Osteocyte (in vitro differentiated cells): Measurements from ENCODE around the gene HASPIN. TPM values are rescaled to one million over a fixed set of nuclear protein-coding genes. Genes with fewer than 3 reads are reported as not detected.

Experiments
- DNase-seq: peaks from one replicate; pipeline ENCODE4 v3.0.0; 2021; ENCODE audit warnings: mixed read lengths; ENCODE audit not compliant: unreplicated experiment; ENCODE audit errors: extremely low spot score
- H3K27ac Mint-ChIP-seq: one replicate; pipeline ENCODE4 v1.8.0; 2021; ENCODE audit warnings: mild to moderate bottlenecking, mixed read lengths; ENCODE audit not compliant: unreplicated experiment
- H3K27me3 Mint-ChIP-seq: one replicate; pipeline ENCODE4 v1.8.0; 2021; ENCODE audit warnings: mixed read lengths; ENCODE audit not compliant: unreplicated experiment
- H3K36me3 Mint-ChIP-seq: one replicate; pipeline ENCODE4 v1.8.0; 2021; ENCODE audit warnings: mixed read lengths; ENCODE audit not compliant: unreplicated experiment
- H3K4me1 Mint-ChIP-seq: one replicate; pipeline ENCODE4 v1.8.0; 2021; ENCODE audit warnings: mixed read lengths; ENCODE audit not compliant: unreplicated experiment
- H3K4me3 Mint-ChIP-seq: one replicate; pipeline ENCODE4 v1.8.0; 2021; ENCODE audit warnings: mild to moderate bottlenecking, moderate library complexity, mixed read lengths; ENCODE audit not compliant: unreplicated experiment
- H3K9me3 Mint-ChIP-seq: one replicate; pipeline ENCODE4 v1.8.0; 2021; ENCODE audit warnings: mixed read lengths; ENCODE audit not compliant: unreplicated experiment
- CTCF ChIP-seq: fragments of 200-600 bp; sonication (generic); IDR thresholded peaks from 2 replicates; pipeline ENCODE4 v1.5.0; 2021; ENCODE audit warnings: antibody characterized with exemption, mild to moderate bottlenecking, moderate library complexity
- total RNA-seq: library from RNA; stranded (reverse); gene quantifications from 2 replicates; pipeline ENCODE4 v1.2.1, GENCODE V29; 2021

Gene HASPIN
- total RNA-seq, 1 donor from 2014 or later: 1.9 TPM

DNA sequence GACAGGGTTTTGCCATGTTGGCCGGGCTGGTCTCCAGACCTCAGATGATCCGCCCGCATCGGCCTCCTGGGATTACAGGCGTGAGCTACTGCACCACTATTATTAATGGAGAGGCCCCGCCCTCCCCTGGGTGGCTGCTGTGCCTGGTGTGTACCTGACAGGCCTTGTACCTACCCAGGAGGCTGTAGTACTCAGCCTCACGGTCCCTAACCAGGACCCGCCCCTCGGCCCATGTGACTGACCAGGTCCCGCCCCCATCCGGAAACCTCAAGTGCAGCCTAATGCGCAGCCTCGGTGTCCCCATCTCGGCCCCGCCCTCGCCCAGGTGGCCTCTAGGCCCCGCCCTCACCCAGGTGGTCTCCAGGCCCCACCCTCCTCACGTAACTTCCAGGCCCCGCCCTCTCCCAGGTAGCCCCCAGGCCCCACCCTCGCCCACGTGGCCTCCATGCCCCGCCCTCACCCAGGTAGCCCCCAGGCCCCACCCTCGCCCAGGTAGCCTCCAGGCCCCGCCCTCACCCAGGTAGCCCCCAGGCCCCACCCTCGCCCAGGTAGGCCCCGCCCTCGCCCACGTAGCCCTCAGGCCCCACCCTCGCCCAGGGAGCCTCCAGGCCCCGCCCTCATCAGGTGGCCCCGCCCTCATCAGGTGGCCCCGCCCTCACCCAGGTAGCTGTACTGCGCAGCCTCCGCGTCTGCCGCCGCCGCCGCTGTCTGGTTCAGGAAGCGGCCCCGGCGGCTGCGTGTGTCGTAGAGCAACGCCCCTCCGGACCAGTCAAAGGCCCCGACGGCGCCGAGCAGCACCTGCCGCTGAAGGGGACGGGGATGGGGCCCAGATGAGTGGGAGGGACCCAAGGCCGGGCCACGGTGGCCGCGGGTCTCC is 31.0 kb downstream of the HASPIN start:
- Mint-ChIP-seq H3K27ac (no peak overlapping the region), H3K4me3 (no peak overlapping the region)
- TF ChIP-seq CTCF: no peak

DNA sequence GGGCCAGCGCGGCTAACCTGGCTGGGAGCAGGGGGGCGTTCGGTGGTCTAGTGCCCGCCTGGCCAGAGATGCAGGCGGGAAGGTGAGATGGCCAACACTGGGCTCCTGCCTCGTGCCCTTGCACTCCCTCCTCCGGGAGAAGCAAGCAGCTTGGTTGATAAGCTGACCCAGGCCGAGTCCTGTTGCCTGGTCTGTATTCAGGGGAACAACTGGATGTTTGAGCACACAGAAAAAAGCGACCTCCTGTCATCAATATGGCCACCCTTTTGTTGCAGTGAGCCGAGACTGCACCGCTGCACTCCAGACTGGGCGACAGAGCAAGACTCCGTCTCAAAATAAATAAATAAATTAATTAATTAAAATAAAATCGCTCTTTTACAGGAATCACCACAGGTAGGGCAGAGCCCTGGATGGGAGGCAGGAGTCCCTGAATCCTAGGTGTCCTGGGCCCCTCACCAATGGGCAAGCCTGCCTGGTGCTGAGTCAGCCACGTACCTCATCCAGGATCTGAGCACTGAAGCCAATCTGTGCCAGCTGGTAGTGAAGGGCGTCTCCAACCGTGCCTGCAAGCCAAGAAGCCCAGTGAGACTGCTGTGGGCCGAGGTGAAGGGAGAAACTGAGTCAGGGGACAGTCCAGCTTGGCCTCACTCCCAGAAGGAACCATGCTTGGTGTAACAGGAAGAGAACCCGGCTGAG is 31.8 kb downstream of the HASPIN start:
- Mint-ChIP-seq H3K27me3 (peaks cover 6% of the 10 kb centered on the region), H3K36me3 (no peaks in the 10 kb centered on the region), H3K4me3 (no peak overlapping the region), H3K4me1 (no peaks in the 10 kb centered on the region), H3K27ac (no peak overlapping the region), H3K9me3 (peaks cover 6% of the 10 kb centered on the region)
- DNase-seq: no peak
- no peak for TF ChIP-seq CTCF

More for the DNA sequence above, 31.0 kb downstream of the HASPIN start:
- H3K4me1 Mint-ChIP-seq: no peaks in the 10 kb centered on the region
- DNase-seq: no peak
- peaks cover 1% of the 10 kb centered on the region for H3K9me3 Mint-ChIP-seq
- no peaks in the 10 kb centered on the region for H3K36me3 Mint-ChIP-seq
- H3K27me3 Mint-ChIP-seq: peaks cover 8% of the 10 kb centered on the region

DNA sequence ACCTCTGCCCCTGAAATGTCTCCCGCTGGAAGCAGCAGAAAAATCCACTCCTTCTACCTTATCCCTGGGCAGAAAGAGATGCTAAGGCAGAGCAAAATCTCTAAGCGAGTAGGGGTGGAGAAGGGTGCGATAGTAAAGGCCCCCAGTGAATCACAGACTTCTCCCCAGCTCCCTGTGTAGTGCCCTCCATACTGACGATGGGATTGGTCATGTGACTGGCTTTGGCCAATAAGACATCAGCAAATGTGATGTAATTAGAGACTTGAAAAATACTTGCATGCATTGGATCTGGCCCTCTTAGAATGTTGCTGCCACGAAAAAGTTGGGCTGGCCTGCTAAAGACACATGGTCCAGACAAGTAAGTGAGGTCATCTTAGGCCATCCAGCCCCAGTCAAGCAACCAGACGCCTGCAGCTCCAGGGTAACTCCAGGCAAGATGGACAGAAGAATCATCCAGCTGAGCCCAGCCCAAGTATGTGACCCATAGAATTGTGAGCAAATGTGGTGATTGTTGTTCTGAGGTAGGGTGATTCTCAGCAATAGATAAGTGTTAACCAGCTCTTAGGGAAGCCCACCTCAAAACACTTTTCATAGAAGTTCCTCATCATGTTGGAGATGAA is 36.0 kb downstream of the HASPIN start:
- H3K4me3 Mint-ChIP-seq: no peak overlapping the region
- TF ChIP-seq CTCF: no peak
- peaks cover 6% of the 10 kb centered on the region for H3K9me3 Mint-ChIP-seq
- H3K4me1 Mint-ChIP-seq: no peaks in the 10 kb centered on the region
- DNase-seq: no peak
- peaks cover 3% of the 10 kb centered on the region for H3K27me3 Mint-ChIP-seq
- H3K36me3 Mint-ChIP-seq: no peaks in the 10 kb centered on the region
- H3K27ac Mint-ChIP-seq: no peak overlapping the region

GRCh38 chr17:3761036-3761917 is 37.6 kb downstream of the HASPIN start:
- H3K4me3 Mint-ChIP-seq: no peak overlapping the region
- no peaks in the 10 kb centered on the region for H3K4me1 Mint-ChIP-seq
- no peak overlapping the region for H3K27ac Mint-ChIP-seq
- DNase-seq: no peak
- peaks cover 3% of the 10 kb centered on the region for H3K27me3 Mint-ChIP-seq
- no peak for TF ChIP-seq CTCF
- H3K36me3 Mint-ChIP-seq: no peaks in the 10 kb centered on the region
- peaks cover 6% of the 10 kb centered on the region for H3K9me3 Mint-ChIP-seq
